Fibroblast of lung (primary cell): Measurements from ENCODE around the gene CFAP46.

Experiments
- CTCF ChIP-seq, 2 donors: IDR thresholded peaks in 1 of 2; conservative IDR thresholded peaks in 1 of 2; 1 replicate in 1 of 2; 2 replicates in 1 of 2; pipeline ENCODE4 v1.5.1; 2011 to 2012; ENCODE audit warnings: low read length in 2 of 2, control low read depth in 1 of 2, inconsistent platforms in 1 of 2, low read depth in 1 of 2, mild to moderate bottlenecking in 1 of 2
- EZH2 ChIP-seq: IDR thresholded peaks from 2 replicates; pipeline ENCODE4 v1.5.1; 2012; ENCODE audit warnings: low read length, control low read depth, mild to moderate bottlenecking; ENCODE audit errors: missing control alignments

GRCh38 chr10:132957131-132957530, 14.8 kb upstream of the CFAP46 start:
- TF ChIP-seq CTCF (conservative IDR thresholded peaks at IDR 0.05 in 1 of 2, IDR thresholded peaks at IDR 0.05 in 1 of 2; ENCODE audit: low read depth in 1 of 2, low read length in 2 of 2): no peak
- TF ChIP-seq EZH2: no peak
